OCI-LY1 (cell line): ENCODE results near the gene ACTL7B.

Experiments
- CTCF ChIP-seq: fragments of 200-600 bp; sonication (generic), shearing (Covaris generic); IDR thresholded peaks from 2 replicates; pipeline ENCODE4 v1.5.1; 2017; ENCODE audit warnings: mild to moderate bottlenecking, antibody characterized with exemption, low read length, moderate library complexity, mixed read lengths
- EZH2 ChIP-seq: fragments of 200-600 bp; sonication (generic), shearing (Covaris generic); IDR thresholded peaks from 2 replicates; pipeline ENCODE4 v1.8.0; 2017; ENCODE audit warnings: borderline replicate concordance, mixed run types, mild to moderate bottlenecking, antibody characterized with exemption, low read length, moderate library complexity, mixed read lengths

GRCh38 chr9:108823829-108824228 is 32.0 kb downstream of the ACTL7B start:
- TF ChIP-seq CTCF (no peak), EZH2 (no peak)
